Keratinocyte (primary cell): ENCODE data around the gene RMND5A.

ENCODE experiments used
- CTCF ChIP-seq, 3 experiments: IDR thresholded peaks in 1 of 3; conservative IDR thresholded peaks in 1 of 3; optimal IDR thresholded peaks in 1 of 3; 2 replicates in 2 of 3; 3 replicates in 1 of 3; pipeline versions ENCODE3 to v1.5.1; 2011; ENCODE audit warnings: low read length in 3 of 3, mild to moderate bottlenecking in 3 of 3, moderate library complexity in 2 of 3, control low read depth in 1 of 3, inconsistent platforms in 1 of 3; ENCODE audit not compliant: insufficient read depth in 2 of 3; ENCODE audit errors: extremely low read depth in 1 of 3
- EZH2 ChIP-seq: IDR thresholded peaks from one replicate; pipeline ENCODE4 v1.6.1; 2012; ENCODE audit warnings: inconsistent platforms, mild to moderate bottlenecking, low read length, moderate library complexity

- no peak for TF ChIP-seq CTCF (optimal IDR thresholded peaks at IDR 0.05 in 1 of 3, IDR thresholded peaks at IDR 0.05 in 1 of 3, conservative IDR thresholded peaks at IDR 0.05 in 1 of 3; ENCODE audit: extremely low read depth in 1 of 3, insufficient read depth in 2 of 3, low read length in 3 of 3)
- no peak for TF ChIP-seq EZH2
Measured at GRCh38 chr2:86769838-86770237, 49.7 kb downstream of the RMND5A start.
